GM12891 (cell line): ENCODE results near the gene CFL2.

Source experiments
- DNase-seq: peaks from one replicate; pipeline ENCODE4 v3.0.0; 2011; ENCODE audit warnings: low spot score; ENCODE audit not compliant: insufficient read length
- FAIRE-seq: peaks from 2 replicates; lab custom pipeline; 2011; peaks lifted over from hg19 to GRCh38; lab: Jason Lieb, UNC
- PAX5 ChIP-seq: IDR thresholded peaks from 2 replicates; pipeline ENCODE4 v1.6.1; 2011; ENCODE audit warnings: low read length, moderate library complexity, mild to moderate bottlenecking; ENCODE audit not compliant: insufficient read depth, severe bottlenecking
- POLR2A ChIP-seq: IDR thresholded peaks from 2 replicates; pipeline ENCODE4 v1.6.1; 2011; ENCODE audit warnings: low read depth, low read length, control low read depth
- POLR2AphosphoS5 ChIP-seq: IDR thresholded peaks from 2 replicates; pipeline ENCODE4 v1.6.1; 2011; ENCODE audit warnings: low read depth, low read length, control low read depth
- POU2F2 ChIP-seq: IDR thresholded peaks from 2 replicates; pipeline ENCODE4 v1.6.1; 2011; ENCODE audit warnings: low read depth, mild to moderate bottlenecking, control low read depth, low read length, moderate library complexity
- SPI1 ChIP-seq: IDR thresholded peaks from 2 replicates; pipeline ENCODE4 v1.6.1; 2011; ENCODE audit warnings: low read depth, low read length, control low read depth
- TAF1 ChIP-seq: IDR thresholded peaks from 2 replicates; pipeline ENCODE4 v1.6.1; 2011; ENCODE audit warnings: low read depth, low read length, control low read depth

CFL2 gene

GRCh38 chr14:34693228-34693939, 21.0 kb downstream of the CFL2 start:
- peak; percentile 64 for TF ChIP-seq SPI1
- TF ChIP-seq PAX5: no peak
- TF ChIP-seq POLR2AphosphoS5: no peak
- TF ChIP-seq POU2F2: no peak
- no peak for TF ChIP-seq POLR2A
- no peak for TF ChIP-seq TAF1
- DNase-seq: no peak
- peak; percentile 41 for FAIRE-seq

GRCh38 chr14:34692898-34693227, 21.5 kb downstream of the CFL2 start:
- TF ChIP-seq PAX5: no peak
- TF ChIP-seq POU2F2: no peak
- TF ChIP-seq POLR2AphosphoS5: no peak
- TF ChIP-seq POLR2A: no peak
- no peak for TF ChIP-seq SPI1
- TF ChIP-seq TAF1: no peak
- no peak for FAIRE-seq

GRCh38 chr14:34692348-34692747, 22.0 kb downstream of the CFL2 start:
- no peak for TF ChIP-seq POU2F2
- TF ChIP-seq POLR2A: no peak
- TF ChIP-seq PAX5: no peak
- TF ChIP-seq TAF1: no peak
- TF ChIP-seq POLR2AphosphoS5: no peak
- TF ChIP-seq SPI1: no peak
- no peak for DNase-seq
- FAIRE-seq: no peak

More at GRCh38 chr14:34692898-34693227, 21.5 kb downstream of the CFL2 start:
- no peak for DNase-seq

GRCh38 chr14:34691206-34691605, 23.2 kb downstream of the CFL2 start:
- TF ChIP-seq PAX5: no peak
- no peak for TF ChIP-seq SPI1
- no peak for TF ChIP-seq POLR2AphosphoS5
- no peak for TF ChIP-seq POLR2A
- no peak for TF ChIP-seq TAF1
- no peak for DNase-seq
- FAIRE-seq: no peak

- DNase-seq (no peak), FAIRE-seq (no peak)
- TF ChIP-seq POU2F2 (no peak), TAF1 (no peak), SPI1 (no peak), PAX5 (no peak), POLR2A (no peak), POLR2AphosphoS5 (no peak)
Measured at GRCh38 chr14:34688470-34689206, 25.8 kb downstream of the CFL2 start.

- TF ChIP-seq POU2F2 (no peak), POLR2AphosphoS5 (no peak), PAX5 (no peak), SPI1 (no peak), TAF1 (no peak), POLR2A (no peak)
- DNase-seq: no peak
- FAIRE-seq: no peak
Measured at GRCh38 chr14:34685819-34686428, 28.5 kb downstream of the CFL2 start.

GRCh38 chr14:34684578-34684977, 29.8 kb downstream of the CFL2 start:
- DNase-seq (no peak), FAIRE-seq (no peak)
- TF ChIP-seq PAX5: no peak
- no peak for TF ChIP-seq POLR2A
- TF ChIP-seq SPI1: no peak
- TF ChIP-seq TAF1: no peak
- TF ChIP-seq POLR2AphosphoS5: no peak

GRCh38 chr14:34682787-34683321, 31.5 kb downstream of the CFL2 start:
- FAIRE-seq (peak; percentile 56), DNase-seq (peak; percentile 18)
- TF ChIP-seq POU2F2 (no peak), POLR2A (no peak), PAX5 (no peak), POLR2AphosphoS5 (no peak), TAF1 (no peak), SPI1 (no peak)
